CD1c-positive myeloid dendritic cell (primary cell): Measurements from ENCODE around the gene TMIGD2.
"Not testable (repeated sequence)": the region's sequence is repeated elsewhere in the genome, so short reads cannot be mapped to it uniquely, and the experiment has no call there.

Experiments
- DNase-seq: peaks from one replicate; pipeline ENCODE4 v3.0.0-alpha.2; 2016; ENCODE audit errors: extremely low spot score

Gene TMIGD2

DNA sequence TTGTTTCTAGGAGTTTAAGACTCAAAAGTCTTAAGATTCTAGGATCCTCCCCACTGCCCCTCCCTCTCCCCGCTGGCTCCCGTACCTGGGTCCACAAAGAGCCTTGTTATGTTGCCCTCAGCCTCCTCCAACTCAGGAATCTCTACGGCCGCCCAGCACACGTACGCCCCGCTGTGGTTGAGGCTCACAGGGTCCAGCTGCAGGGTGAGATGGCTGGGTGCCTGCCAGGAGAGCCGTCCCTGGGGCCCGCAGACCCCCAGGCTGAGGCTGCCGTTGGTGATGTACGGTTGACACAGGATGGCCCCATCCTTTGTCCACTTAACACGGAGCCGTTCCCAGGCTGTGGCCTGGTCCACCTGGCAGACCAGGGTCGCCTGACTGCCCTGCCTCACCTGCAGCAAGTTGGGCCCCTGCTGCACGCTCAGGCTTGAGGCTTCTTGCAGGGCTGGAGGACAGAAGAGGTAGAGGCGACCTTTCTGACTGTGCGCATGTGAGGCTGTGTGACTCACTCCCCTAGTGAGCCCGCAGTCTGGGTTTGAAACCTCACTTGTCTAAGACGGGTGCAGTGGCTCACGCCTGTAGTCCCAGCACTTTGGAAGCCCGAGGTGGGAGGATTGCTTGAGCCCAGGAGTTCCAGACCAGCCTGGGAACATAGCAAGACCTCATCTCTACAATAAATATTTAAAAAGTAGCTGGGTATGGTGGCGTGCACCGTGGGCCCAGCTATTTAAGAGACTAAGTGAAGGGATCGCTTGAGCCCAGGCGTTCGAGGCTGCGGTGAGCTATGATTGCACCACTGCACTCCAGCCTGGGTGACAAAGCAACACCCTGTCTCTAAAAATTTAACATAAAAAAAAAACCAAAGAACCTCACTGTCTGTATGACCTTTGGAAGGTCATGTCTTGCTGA lies 4.0 kb downstream of the TMIGD2 start:
- no peak for DNase-seq

DNA sequence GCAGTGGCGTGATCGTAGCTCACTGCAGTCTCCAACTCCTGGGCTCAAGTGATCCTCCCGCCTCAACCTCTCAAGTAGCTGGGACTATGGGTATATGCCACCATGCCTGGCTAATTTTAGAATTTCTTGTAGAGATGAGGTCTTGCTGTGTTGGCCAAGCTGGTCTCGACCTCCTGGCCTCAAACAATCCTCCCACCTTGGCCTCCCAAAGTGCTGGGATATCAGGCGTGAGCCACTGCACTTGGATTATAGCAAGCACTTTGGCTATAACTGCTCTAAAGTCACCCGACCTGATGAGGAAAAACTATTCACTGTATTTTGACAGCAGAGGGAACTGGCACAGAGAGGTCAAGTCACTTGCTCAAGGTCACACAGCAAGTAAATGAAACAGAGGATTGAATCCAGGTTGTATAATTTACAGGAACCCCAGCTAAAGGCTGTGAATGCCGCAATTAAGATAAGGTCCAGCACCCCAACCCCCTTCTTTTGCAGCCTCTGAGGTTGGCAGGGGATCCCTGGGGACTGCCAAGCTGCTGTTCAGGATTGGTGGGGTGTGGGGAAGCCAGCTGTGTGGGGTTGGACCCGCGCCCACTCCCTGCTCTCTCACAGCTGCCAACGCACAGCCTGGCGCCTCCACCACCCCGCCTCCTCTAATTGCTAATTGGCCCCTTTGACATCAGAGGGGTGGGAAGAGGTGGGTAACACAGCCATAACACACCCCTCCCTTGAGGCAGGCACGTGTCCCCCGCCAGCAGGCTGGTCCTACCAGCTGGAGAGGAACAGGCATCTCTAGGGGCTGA lies 6.0 kb downstream of the TMIGD2 start:
- no peak for DNase-seq

GRCh38 chr19:4294389-4294788 lies 7.8 kb downstream of the TMIGD2 start:
- no peak for DNase-seq

GRCh38 chr19:4292515-4292914 lies 9.7 kb downstream of the TMIGD2 start:
- no peak for DNase-seq

- no peak for DNase-seq
Measured at GRCh38 chr19:4291184-4291732, 10.9 kb downstream of the TMIGD2 start.

- no peak for DNase-seq
Measured at GRCh38 chr19:4288091-4288777, 14.0 kb downstream of the TMIGD2 start.

GRCh38 chr19:4286141-4286540 lies 16.0 kb downstream of the TMIGD2 start:
- DNase-seq, result not testable (repeated sequence)

GRCh38 chr19:4284974-4285373 lies 17.2 kb downstream of the TMIGD2 start:
- DNase-seq, result no peak

- no peak for DNase-seq
Measured at GRCh38 chr19:4284176-4284958, 17.8 kb downstream of the TMIGD2 start.

GRCh38 chr19:4279530-4280422 lies 22.4 kb downstream of the TMIGD2 start:
- DNase-seq, result no peak

GRCh38 chr19:4279267-4279529 lies 23.0 kb downstream of the TMIGD2 start:
- no peak for DNase-seq

DNA sequence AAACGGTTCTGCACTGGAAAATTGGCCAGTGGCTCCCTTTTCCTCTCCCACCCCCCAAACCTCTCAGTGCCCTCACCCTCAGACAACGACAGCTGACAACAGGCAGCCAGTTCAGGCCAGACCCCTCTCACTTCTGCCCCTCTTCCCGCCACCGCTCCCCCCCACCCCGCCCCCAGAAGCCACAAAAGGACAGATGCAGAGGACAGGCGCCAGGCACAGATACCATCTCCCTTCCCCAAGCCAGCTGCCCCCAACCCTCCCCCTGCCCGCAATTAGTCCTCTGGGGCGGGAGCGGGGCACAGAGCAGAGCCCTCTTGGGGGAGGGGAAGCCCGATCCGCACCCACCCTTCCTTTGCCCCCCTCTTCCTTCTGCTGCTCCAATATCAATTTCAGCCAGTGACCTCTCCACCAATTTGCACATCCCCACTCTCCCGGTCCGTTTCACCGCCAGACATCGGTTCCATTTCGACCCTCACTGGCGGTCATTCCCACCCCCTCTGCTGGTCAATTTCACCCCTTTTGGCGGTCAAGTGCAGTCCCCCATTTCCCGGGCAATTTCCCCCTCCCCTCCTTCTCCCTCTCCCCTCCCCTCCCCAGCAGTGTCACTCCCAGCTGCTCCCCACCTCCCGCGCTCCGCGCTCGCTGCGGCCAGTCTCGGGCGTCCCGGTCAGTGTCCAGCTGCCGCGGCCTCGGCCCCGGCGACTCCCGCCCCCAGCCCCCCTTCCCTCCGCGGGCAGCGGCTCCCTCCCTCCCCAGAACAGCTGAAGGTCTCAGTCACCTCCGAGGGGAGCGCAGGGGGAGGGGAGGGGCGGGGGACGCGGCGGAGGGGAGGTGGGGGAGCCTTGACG lies 23.5 kb downstream of the TMIGD2 start, which contains the start of gene SHD:
TSS of gene SHD (plus strand) at position 848 of the 848 bp plus-strand sequence. CDS start 798 bp downstream, outside the sequence.
- DNase-seq, result no peak

DNA sequence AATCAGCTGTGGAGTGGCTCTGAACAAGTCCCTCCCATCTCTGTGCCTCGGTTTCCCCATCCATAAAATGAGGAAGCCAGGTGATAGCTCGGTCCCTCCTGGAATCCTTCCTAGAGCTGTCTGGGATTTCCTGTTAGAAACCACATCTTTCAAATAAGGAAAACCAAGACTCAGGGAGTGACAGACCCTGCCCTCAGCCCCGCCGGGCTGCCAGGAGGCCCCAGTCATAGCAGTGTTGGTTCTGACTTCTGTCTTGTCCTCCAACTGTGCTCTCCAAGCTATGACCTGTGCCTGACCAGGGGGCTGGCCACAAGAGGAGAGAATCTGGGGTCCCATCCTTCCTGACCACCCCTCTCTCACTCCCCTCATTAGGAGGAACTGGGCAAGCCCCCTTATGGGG lies 24.2 kb downstream of the TMIGD2 start:
- no peak for DNase-seq

- no peak for DNase-seq
Measured at GRCh38 chr19:4277191-4277696, 24.9 kb downstream of the TMIGD2 start.

GRCh38 chr19:4274321-4274686 lies 27.9 kb downstream of the TMIGD2 start:
- not testable (repeated sequence) for DNase-seq

- DNase-seq, result no peak
Measured at GRCh38 chr19:4272894-4273293, 29.3 kb downstream of the TMIGD2 start.

GRCh38 chr19:4268816-4269430 lies 33.3 kb downstream of the TMIGD2 start:
- no peak for DNase-seq

- DNase-seq, result no peak
Measured at GRCh38 chr19:4267901-4268815, 34.0 kb downstream of the TMIGD2 start.
